Measurements from ENCODE around the gene CHST13.

- TF ChIP-seq CTCF (IDR thresholded peaks at IDR 0.05) (no peak), POLR2A (IDR thresholded peaks at IDR 0.05) (no peak)
These were observed 37.6 kb upstream of the CHST13 start for GRCh38 chr3:126486360-126486847.
